NCI-H2081 (cell line): ENCODE data around the gene MROH9.
A peak's percentile ranks its signal among the peaks of the same experiment; 100 is the strongest.
"Not testable (repeated sequence)": the region's sequence is repeated elsewhere in the genome, so short reads cannot be mapped to it uniquely, and the experiment has no call there.

Experiments used
- DNase-seq, 2 experiments: peaks; one replicate each; lab custom pipeline; 2025; lab: John Stamatoyannopoulos, UW

The MROH9 gene

GRCh38 chr1:170935231-170935630 is at the start of gene MROH9:
MROH9 (plus strand) TSS chr1:170935534; CDS start chr1:170945557, 10,023 bp downstream.
- no peak for DNase-seq

GRCh38 chr1:170885551-170885950 is 49.8 kb upstream of the MROH9 start:
- DNase-seq, result no peak

GRCh38 chr1:170886460-170886859 is 48.9 kb upstream of the MROH9 start:
- no peak for DNase-seq

DNA sequence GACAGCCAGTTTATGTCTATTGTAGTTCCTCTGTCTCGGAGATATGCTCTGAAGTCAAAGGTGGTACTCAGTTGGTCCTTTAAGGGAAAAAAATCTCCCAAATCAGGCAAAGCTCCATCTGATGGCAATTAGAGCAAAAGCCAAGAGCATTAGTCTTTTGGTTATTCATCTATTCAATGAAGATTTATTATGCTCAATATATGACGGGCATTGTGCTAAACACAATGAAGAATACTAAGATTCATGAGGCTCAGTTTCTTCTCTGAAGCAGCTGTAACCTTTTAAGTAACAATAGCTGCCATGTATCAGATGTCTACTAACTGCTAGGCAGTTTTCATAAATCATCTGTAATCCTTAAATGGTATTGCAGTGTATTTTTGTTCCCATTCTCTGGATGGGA is 47.6 kb upstream of the MROH9 start:
- no peak for DNase-seq

DNA sequence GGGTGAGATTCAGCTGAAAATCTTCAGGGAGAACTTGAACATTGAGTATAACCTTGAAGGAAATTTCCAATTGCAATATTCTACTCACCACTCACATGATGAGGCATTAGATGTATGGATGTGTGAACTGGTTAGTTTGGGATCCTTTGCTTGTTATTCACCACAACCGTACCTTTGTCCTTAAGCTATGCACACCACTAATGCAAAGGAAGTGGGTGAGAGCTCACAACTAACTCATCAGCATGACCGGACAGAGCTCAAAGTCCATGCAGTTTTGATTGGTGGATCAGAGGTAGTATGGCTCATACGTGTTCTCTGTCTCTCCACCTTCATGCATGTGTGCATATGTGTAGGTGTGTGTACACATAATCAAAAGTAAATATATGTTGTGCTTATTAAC is 43.5 kb upstream of the MROH9 start:
- no peak for DNase-seq

DNA sequence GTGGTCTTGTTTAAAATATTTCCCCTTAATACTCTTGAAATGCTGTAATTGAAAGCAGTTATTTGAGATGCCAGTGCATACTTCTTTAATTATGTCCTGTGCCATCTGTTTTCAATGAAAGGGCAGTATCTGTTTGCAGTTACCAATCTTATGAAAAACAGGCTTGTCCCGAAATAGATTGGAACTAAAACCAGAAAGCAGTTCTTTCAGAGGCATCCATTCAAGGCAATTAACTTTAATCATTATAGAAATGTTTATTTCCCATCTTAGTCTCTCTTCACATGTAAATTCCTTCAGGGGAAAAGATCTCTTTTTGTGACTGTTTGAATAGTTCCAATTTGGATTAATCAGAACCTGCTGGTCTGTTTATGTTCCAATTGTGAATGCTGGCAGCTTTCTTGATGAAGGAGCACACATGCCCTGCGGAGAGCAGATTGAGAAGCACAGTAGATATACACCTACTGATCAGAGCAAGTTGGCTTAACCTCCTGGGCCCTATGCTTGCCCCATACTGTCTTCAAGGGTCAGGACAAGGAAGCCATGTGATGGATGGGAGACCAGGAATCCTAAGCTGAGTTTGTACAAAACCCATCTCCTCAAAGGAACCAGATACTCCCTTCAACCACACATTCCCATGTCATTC is 41.6 kb upstream of the MROH9 start:
- DNase-seq, result no peak

GRCh38 chr1:170903961-170904360 is 31.4 kb upstream of the MROH9 start:
- DNase-seq, result no peak

- DNase-seq, result no peak
These were observed 26.4 kb upstream of the MROH9 start for GRCh38 chr1:170908942-170909341.

DNA sequence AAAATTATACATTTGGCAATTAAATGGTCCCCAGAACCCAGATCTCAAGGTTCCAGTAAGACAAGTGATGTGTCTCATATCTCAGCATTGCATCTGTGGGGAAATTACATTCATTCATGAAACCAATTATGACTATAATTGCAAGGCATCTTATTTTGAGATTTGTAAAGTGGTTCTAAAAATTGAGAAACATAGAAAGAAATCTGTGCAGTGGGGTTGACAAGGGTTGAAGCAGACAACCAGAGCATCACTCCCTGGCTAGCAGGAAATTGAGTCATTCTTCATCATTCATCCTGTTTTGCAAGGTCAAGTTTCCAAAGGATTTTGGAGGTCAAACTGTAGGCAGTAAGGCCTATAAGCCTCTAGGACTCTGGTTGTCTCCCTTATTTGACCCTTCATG is 25.1 kb upstream of the MROH9 start:
- DNase-seq, result no peak

- no peak for DNase-seq
These were observed 18.0 kb upstream of the MROH9 start for GRCh38 chr1:170917373-170917772.

- not testable (repeated sequence) for DNase-seq
These were observed 10.7 kb upstream of the MROH9 start for GRCh38 chr1:170924656-170925055.

GRCh38 chr1:170927955-170928840 is 7.1 kb upstream of the MROH9 start:
- peak in 1 of 2 experiments; percentile 4 for DNase-seq

GRCh38 chr1:170929412-170929834 is 5.9 kb upstream of the MROH9 start:
- no peak for DNase-seq

- peak; percentile 60 to 70 for DNase-seq
These were observed 5.3 kb upstream of the MROH9 start for GRCh38 chr1:170929835-170930554.

DNA sequence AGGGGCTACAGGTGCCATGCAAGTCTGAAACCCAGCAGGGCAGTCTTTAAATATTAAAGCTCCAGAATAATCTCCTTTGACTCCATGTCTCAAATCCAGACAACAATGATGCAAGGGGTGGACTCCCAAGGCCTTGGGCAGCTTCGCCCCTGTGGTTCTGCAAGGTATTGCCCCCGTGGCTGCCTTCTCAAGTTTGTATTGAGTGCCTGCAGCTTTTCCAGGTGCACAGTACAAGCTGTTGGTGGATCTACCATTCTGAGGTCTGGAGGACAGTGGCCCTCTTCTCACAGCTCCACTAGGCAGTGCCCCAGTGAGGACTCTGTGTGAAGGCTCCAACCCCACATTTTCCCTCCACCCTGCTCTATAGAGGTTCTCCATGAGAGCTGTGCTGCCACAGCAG is 3.7 kb upstream of the MROH9 start:
- no peak for DNase-seq

DNA sequence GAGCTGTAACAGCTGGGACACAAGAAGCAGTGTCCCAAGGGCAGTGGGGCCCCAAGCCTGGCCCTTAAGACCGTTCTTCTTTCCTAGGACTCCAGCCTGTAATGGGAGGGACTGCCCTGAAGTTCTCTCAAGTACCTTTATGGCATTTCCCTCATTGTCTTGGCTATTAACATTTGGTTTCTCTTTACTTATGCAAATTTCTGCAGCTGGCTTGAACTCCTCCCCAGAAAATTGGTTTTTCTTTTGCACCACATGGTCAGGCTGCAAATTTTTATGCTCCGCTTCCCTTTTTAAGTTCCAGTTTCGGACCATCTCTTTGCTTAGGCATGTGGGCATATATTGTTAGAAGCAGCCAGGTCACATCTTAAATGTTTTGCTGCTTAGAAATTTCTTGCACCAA is 3.1 kb upstream of the MROH9 start:
- DNase-seq, result no peak

GRCh38 chr1:170938281-170938680 is 2.9 kb downstream of the MROH9 start:
- DNase-seq, result no peak

DNA sequence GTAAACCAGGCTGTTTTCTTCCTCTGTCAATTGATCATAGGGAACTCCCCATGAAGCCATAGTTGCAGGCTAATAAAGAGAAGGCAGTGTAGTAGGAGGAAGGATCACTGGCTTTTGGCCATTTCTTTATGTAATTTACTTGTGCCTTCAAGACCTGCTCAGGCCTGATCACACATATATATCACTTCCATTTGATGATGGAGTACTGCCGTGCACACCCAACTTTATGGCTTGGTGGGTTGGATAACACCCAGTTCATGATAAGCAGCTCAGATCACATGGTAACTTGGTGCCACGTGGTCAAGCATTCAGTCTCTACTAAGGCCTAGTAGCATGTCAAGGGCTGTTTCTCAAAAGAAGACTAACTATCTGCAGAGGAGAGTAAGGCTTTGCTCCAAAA is 4.1 kb downstream of the MROH9 start:
- DNase-seq, result no peak

GRCh38 chr1:170951744-170952143 is 16.4 kb downstream of the MROH9 start:
- DNase-seq, result not testable (repeated sequence)

DNA sequence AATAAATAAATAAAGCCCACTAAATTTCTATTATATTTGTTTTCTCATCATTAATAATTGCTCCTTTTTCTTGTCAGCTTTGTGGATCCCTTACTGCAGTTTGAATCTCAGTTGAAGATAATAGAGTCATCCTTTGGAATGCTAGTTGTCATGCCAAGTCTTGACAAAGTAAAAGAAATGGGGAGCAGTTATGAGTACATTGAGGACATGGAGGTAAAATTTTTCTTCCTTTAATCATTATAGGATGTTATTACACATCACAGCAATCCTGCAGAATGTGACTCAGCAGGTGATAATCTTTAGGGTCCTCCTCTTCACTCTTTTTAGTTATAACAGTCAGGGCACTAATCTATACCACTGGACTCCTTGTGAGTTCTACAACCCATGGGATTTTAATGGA is 24.1 kb downstream of the MROH9 start:
- DNase-seq, result no peak

GRCh38 chr1:170964506-170964905 is 29.2 kb downstream of the MROH9 start:
- DNase-seq, result no peak

- DNase-seq, result peak; percentile 10 to 43
These were observed 31.9 kb downstream of the MROH9 start for GRCh38 chr1:170967042-170967910.
